Subcutaneous adipose tissue (tissue), 4 donors: Measurements from ENCODE around the gene RRAGB. TPM values are rescaled to one million over a fixed set of nuclear protein-coding genes. Genes with fewer than 3 reads are reported as not detected.

Source experiments
- total RNA-seq, 4 donors: library from RNA; depleted of rRNA; stranded (reverse); fragments of >200 nt; gene quantifications; one replicate each; pipeline ENCODE4 v1.1.0, GENCODE V29; 2016
- TF ChIP-seq, protein P1 (sequence below): fragments of 450-650 bp; IDR thresholded peaks from one replicate; pipeline ENCODE4 v1.5.1; 2016; ENCODE audit warnings: low read depth, mild to moderate bottlenecking, control low read depth, antibody characterized with exemption, moderate library complexity

RRAGB gene
- total RNA-seq, 4 donors from 2014 or later: 12.4 to 31.7 (median 22.2) TPM

DNA sequence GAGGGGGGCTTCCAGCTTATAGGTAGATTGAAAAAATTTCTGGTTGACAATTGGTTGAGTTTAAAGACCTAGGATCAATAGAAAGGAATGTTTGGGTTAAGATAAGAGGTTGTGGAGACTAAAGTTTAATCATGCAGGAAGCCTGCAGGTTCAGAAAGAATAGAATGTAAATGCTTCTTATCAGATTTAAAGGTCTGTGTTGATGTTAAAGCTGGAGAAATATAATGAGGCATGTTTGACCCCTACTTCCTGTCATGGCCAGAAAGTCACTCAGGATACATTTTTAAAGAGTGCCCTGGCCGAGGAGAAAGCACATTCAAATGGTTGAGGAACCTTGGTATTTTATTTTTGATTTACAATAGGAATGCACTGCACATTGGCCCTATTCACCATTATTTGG, 3.9 kb upstream of the RRAGB start:
- TF ChIP-seq, protein P1, sequence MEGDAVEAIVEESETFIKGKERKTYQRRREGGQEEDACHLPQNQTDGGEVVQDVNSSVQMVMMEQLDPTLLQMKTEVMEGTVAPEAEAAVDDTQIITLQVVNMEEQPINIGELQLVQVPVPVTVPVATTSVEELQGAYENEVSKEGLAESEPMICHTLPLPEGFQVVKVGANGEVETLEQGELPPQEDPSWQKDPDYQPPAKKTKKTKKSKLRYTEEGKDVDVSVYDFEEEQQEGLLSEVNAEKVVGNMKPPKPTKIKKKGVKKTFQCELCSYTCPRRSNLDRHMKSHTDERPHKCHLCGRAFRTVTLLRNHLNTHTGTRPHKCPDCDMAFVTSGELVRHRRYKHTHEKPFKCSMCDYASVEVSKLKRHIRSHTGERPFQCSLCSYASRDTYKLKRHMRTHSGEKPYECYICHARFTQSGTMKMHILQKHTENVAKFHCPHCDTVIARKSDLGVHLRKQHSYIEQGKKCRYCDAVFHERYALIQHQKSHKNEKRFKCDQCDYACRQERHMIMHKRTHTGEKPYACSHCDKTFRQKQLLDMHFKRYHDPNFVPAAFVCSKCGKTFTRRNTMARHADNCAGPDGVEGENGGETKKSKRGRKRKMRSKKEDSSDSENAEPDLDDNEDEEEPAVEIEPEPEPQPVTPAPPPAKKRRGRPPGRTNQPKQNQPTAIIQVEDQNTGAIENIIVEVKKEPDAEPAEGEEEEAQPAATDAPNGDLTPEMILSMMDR: no peak

GRCh38 chrX:55714161-55714560, 3.4 kb upstream of the RRAGB start:
- TF ChIP-seq, protein P1: no peak

GRCh38 chrX:55715847-55716246, 1.7 kb upstream of the RRAGB start:
- TF ChIP-seq, protein P1: no peak

DNA sequence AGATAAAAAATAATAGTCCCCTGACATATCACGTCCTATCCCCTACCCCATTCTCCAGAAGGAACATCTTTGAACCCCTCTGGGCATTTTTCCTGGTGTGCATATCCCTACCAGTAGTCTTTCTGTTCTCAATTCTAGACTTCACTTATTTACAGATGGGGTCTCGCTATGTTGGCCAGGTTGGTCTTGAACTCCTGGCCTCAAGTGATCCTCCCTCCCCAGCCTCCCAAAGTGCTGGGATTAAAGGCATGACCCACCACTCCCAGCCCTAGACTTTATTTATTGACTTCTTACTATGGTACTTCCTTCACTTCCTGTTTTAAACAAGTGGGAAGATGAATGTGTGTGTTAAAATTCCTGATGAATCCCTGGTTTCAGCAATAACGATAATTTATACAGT, 612 bp upstream of the RRAGB start:
- TF ChIP-seq, protein P1: no peak

DNA sequence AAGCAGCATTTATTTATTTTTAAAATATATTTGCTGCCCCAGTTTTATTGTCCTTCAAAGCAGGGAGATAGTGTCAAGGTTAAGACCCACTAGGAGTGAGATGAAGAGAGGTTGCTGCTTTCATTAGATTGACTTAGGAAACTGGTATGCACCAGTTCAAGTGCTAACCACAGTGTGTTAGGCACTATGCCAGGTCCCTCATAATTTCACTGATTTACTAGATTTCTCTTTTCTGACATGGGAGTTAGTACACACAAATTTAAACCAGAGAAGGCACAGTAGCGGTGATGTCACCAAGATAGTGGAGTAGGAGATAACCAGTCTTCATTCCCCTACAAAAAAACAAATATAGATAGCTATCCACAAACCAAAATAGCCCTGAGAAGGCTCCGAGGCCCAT, 14.3 kb downstream of the RRAGB start:
- TF ChIP-seq, protein P1: no peak

DNA sequence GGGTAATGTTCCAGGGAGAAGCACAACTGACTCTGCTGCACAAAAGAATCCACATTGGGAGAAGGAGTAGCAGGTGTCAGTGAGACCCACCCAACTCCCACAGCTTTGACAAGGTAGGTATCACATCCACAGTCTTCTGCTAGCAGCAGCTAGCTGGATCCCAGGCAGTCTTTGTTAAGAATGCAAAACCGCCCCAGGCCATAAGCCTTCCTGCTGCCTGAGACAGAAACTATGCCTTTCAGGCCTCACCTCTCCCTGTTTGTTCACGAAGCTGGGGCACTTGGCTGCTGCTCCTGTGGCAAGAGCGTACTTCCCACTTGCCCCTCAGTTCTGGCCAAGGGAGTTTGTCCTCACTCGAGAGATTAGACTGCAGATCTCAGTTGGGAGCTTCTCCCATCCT, 21.4 kb downstream of the RRAGB start:
- TF ChIP-seq, protein P1: no peak

DNA sequence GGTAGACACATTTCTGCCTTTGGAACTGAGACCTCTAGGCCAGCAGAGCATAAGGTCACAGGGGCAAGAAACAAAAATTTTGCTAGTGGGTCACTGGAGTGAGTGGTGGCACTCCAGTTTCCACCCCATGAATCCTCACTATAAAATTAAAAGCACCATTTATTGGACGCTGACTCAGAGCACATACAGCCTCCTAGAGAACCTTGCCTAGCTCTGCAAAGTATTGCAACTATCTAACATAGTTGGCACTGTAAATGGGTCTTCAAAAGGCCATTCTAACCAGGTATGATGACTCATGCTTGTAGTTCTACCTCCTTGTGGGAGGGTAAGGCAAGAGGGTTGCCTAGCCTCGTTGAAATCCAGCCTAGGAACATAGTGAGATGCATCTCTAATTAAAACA, 25.1 kb downstream of the RRAGB start:
- TF ChIP-seq, protein P1: no peak

DNA sequence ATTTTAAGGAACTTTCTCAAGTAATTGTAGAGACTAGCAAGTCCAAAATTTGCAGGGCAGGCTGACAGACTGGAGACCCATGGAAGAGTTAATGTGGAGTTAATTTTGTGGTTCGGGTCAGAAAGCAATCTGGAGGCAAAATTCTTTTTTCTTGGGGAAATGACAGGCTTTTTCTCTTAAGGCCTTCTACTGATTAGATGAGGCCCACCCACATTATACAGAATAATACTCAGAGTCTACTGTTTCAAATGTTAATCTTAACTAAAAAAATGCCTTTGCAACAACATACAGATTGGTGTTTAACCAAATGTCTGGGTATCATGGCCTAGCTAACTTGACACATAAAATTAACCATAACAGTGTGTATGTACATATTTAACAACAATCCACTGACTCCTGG, 32.7 kb downstream of the RRAGB start:
- TF ChIP-seq, protein P1: no peak
